Fibroblast of mammary gland (primary cell): Measurements from ENCODE around the gene N4BP3.

Experiments
- DNase-seq: peaks from one replicate; pipeline ENCODE4 v3.0.0-alpha.2; 2010; ENCODE audit warnings: low read depth
- H3K4me3 ChIP-seq: 2 replicates; pipeline ENCODE4 v1.5.1; 2011; ENCODE audit warnings: low read depth, mild to moderate bottlenecking, low read length, moderate library complexity; ENCODE audit not compliant: control insufficient read depth
- CTCF ChIP-seq: conservative IDR thresholded peaks from 2 replicates; pipeline ENCODE4 v1.5.1; 2011; ENCODE audit warnings: low read depth, low read length, inconsistent platforms; ENCODE audit not compliant: control insufficient read depth, insufficient read depth

Gene N4BP3

DNA sequence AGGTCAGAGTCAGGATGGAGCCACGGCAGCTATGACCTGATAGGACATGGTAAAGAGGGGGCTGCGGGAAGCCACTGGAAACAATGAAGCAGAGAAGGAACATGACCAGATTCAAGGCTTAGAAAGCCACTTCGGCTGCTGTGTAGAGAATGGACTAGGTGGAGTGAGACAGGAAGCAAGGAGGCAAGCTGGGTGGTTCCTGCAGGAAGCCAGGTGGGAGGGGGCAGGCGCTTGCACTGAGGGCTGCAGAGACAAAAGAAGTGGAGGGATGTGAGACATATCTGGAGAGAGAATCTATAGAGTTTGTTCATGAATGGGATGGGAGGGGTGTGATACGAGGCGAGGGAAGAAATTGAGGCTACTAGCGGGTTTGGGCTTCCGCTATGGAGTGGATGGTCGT lies 19.0 kb upstream of the N4BP3 start:
- DNase-seq = no peak
- H3K4me3 ChIP-seq = no peak overlapping the region
- TF ChIP-seq CTCF = no peak

GRCh38 chr5:178098685-178099084 lies 14.6 kb upstream of the N4BP3 start:
- DNase-seq = no peak
- no peak overlapping the region for H3K4me3 ChIP-seq
- no peak for TF ChIP-seq CTCF

GRCh38 chr5:178103612-178104011 lies 9.7 kb upstream of the N4BP3 start:
- DNase-seq = no peak
- no peak for TF ChIP-seq CTCF
- H3K4me3 ChIP-seq = no peak overlapping the region

DNA sequence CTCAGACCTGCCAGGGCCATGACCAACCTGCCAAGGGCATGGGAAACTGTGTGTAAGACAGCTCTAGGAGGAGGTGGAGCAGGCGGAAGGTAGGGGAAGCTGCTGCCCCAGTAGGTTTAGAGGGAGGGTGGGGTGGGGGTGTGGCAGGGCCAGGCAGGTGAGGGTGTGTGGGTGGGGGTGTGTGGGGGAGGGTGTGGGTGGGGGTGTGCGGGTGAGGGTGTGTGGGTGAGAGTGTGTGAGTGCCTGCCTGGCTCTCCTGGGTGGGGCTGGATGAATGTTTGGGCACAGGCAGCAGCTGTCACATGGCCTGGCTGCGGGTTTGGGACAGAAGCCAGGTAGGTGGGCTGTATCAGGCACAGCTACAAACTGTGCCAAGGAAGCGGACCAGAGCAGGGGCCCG lies 8.8 kb upstream of the N4BP3 start:
- TF ChIP-seq CTCF = no peak
- H3K4me3 ChIP-seq = no peak overlapping the region
- DNase-seq = no peak

- no peak for TF ChIP-seq CTCF
- H3K4me3 ChIP-seq = no peak overlapping the region
- DNase-seq = no peak
Observed at GRCh38 chr5:178106086-178106485, 7.2 kb upstream of the N4BP3 start.

DNA sequence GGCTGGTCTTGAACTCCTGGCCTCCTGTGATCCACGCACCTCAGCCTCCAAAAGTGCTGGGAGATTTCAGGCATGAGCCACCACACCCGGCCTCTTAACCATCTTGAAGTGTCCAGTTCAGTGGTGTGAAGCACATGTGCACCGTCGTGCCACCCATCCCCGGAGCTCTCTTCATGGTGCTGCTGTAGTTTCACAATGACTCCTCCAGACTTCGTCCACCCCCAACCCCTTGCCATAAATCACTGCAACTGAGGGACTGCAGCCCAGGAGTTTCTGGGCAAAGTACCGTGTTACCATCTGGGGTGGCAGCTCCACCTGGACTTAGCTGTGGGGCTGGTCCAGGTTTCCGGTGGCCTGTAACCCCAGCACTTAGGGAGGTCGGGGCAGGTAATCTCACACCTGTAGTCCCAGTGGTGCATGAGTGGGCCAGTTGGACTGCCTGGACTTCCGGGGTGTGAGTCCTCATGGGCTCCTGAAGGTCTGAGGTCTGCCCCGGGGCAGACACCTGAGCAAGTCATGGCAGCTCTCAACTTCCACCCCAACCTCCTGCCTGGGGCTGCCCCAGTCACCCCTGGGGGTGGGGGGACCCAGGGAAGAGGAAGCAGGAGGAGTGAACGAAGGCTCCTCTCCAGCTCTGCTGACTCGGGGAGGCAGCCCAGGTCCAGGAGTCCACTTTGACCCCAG lies 6.6 kb upstream of the N4BP3 start:
- no peak for TF ChIP-seq CTCF
- H3K4me3 ChIP-seq = no peak overlapping the region
- DNase-seq = no peak
